VCaP (cell line): Measurements from ENCODE around the gene PSTPIP1.

Source experiments
- H3K27ac ChIP-seq: fragments of 450-650 bp; 2 replicates; pipeline ENCODE4 v1.5.1; 2017
- CTCF ChIP-seq: fragments of 450-650 bp; conservative IDR thresholded peaks from 2 replicates; pipeline ENCODE4 v1.5.1; 2017; ENCODE audit warnings: mild to moderate bottlenecking, moderate library complexity

PSTPIP1 gene

GRCh38 chr15:76979996-76980520, 14.9 kb upstream of the PSTPIP1 start:
- no peak for TF ChIP-seq CTCF
- H3K27ac ChIP-seq: no peak overlapping the region

GRCh38 chr15:76982356-76982755, 12.6 kb upstream of the PSTPIP1 start:
- H3K27ac ChIP-seq: no peak overlapping the region
- TF ChIP-seq CTCF: no peak

- no peak for TF ChIP-seq CTCF
- H3K27ac ChIP-seq: no peak overlapping the region
Measured at GRCh38 chr15:76982756-76983155, 12.2 kb upstream of the PSTPIP1 start.

- H3K27ac ChIP-seq: no peak overlapping the region
Measured at GRCh38 chr15:76983590-76984375, 11.1 kb upstream of the PSTPIP1 start.

GRCh38 chr15:76986743-76987142, 8.2 kb upstream of the PSTPIP1 start:
- no peak overlapping the region for H3K27ac ChIP-seq
- no peak for TF ChIP-seq CTCF

More at GRCh38 chr15:76983590-76984375, 11.1 kb upstream of the PSTPIP1 start:
- TF ChIP-seq CTCF: no peak

- TF ChIP-seq CTCF: no peak
- no peak overlapping the region for H3K27ac ChIP-seq
Measured at GRCh38 chr15:76987276-76987675, 7.7 kb upstream of the PSTPIP1 start.

- TF ChIP-seq CTCF: no peak
- H3K27ac ChIP-seq: no peak overlapping the region
Measured at GRCh38 chr15:76987896-76988860, 6.7 kb upstream of the PSTPIP1 start.
